Measurements from ENCODE around the gene TTC13. TPM values are rescaled to one million over a fixed set of nuclear protein-coding genes. Genes with fewer than 3 reads are reported as not detected.

Gene TTC13
- polyA plus RNA-seq, 1 of the 3 experiments (the other 2 are of a cell fraction): 5.5 TPM

DNA sequence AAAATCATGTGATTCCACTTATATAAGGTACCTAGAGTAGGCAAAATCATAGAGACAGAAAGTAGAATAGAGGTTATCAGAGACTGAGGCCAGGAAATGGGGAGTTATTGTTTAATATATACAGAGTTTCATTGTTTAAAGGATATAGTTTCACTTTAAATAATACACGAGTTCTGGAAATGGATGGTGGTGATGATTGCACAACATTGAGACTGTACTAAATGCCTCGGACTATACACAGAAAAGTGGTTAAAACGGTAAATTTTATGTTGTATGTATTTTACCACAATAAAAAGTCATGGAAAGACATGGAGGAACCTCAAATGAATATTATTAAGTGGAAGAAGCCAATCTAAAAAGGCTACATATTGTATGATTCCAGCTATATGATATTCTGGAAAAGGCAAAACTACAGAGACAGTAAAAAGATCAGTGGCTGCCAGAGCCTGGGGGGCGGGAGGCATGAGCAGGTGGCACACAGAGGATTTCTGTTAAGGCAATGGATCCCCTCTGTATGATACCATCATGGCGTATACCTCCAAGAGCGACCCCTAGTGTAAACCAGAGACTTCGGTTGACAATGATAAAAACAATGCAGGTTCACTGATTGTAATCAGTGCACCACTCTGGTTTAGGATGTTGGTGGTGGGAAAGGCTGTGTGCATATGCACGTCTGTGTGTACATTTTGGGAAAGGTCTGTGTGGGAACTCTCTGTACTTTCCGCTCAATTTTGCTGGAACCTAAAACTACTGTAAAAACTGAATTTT is 117.9 kb downstream of the TTC13 start:
- Histone ChIP-seq H3F3A (replicated peaks; ENCODE audit: insufficient read depth) (no peaks in the 10 kb centered on the region), H3K4me1 (ENCODE audit: control insufficient read depth in 1 of 2, insufficient read depth in 2 of 2, low read depth in 1 of 2, low read length in 1 of 2) (peaks cover 5 to 12% of the 10 kb centered on the region in 2 experiments; a peak in 3 of 4 replicates), H3K9me3 (no peaks in the 10 kb centered on the region), H2AFZ (ENCODE audit: low read depth) (no peak overlapping the region), H3K9me2 (no peaks in the 10 kb centered on the region), H3K4me2 (no peak overlapping the region), H4K20me1 (ENCODE audit: insufficient read depth) (peaks cover 18% of the 10 kb centered on the region), H3K27ac (ENCODE audit: low read depth in 2 of 2, low read length in 1 of 2) (no peak overlapping the region), H3K27me3 (ENCODE audit: insufficient read depth) (no peaks in the 10 kb centered on the region), H3K9ac (no peak overlapping the region), H3K4me3 (ENCODE audit: low read depth in 2 of 2, low read length in 1 of 2) (no peak overlapping the region), H3K36me3 (replicated peaks in 1 of 2; ENCODE audit: control insufficient read depth in 1 of 2, insufficient read depth in 2 of 2, low read length in 1 of 2) (peaks cover 0 to 13% of the 10 kb centered on the region in 2 experiments), H3K79me2 (ENCODE audit: insufficient read depth) (peaks cover 83% of the 10 kb centered on the region)
- peak; percentile 29 for DNase-seq
- CTCF ChIA-PET: interaction anchor here (1.0 kb wide), 1 partner anchor 15 kb away, joined by 3 read pairs; no protein-coding TSS in a partner anchor
- POLR2A ChIA-PET: no interaction called here
- 88% methylated on average over 9 of the region's 9 CpGs for WGBS (ENCODE audit: low lambda C conversion rate)
- TF ChIP-seq, protein P1, sequence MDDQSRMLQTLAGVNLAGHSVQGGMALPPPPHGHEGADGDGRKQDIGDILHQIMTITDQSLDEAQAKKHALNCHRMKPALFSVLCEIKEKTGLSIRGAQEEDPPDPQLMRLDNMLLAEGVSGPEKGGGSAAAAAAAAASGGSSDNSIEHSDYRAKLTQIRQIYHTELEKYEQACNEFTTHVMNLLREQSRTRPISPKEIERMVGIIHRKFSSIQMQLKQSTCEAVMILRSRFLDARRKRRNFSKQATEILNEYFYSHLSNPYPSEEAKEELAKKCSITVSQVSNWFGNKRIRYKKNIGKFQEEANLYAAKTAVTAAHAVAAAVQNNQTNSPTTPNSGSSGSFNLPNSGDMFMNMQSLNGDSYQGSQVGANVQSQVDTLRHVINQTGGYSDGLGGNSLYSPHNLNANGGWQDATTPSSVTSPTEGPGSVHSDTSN (IDR thresholded peaks at IDR 0.05): no peak
- TF ChIP-seq FOXM1 (IDR thresholded peaks at IDR 0.05; ENCODE audit: low read depth) (no peak), YY1 (IDR thresholded peaks at IDR 0.05; ENCODE audit: low read depth) (no peak), SMC3 (IDR thresholded peaks at IDR 0.05; ENCODE audit: low read depth, low read length) (no peak), RCOR1 (IDR thresholded peaks at IDR 0.05; ENCODE audit: low read length) (no peak)
- TF ChIP-seq, protein P2, sequence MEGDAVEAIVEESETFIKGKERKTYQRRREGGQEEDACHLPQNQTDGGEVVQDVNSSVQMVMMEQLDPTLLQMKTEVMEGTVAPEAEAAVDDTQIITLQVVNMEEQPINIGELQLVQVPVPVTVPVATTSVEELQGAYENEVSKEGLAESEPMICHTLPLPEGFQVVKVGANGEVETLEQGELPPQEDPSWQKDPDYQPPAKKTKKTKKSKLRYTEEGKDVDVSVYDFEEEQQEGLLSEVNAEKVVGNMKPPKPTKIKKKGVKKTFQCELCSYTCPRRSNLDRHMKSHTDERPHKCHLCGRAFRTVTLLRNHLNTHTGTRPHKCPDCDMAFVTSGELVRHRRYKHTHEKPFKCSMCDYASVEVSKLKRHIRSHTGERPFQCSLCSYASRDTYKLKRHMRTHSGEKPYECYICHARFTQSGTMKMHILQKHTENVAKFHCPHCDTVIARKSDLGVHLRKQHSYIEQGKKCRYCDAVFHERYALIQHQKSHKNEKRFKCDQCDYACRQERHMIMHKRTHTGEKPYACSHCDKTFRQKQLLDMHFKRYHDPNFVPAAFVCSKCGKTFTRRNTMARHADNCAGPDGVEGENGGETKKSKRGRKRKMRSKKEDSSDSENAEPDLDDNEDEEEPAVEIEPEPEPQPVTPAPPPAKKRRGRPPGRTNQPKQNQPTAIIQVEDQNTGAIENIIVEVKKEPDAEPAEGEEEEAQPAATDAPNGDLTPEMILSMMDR (IDR thresholded peaks at IDR 0.05): peak; percentile 16; the same call in 1 of the 2 replicates

DNA sequence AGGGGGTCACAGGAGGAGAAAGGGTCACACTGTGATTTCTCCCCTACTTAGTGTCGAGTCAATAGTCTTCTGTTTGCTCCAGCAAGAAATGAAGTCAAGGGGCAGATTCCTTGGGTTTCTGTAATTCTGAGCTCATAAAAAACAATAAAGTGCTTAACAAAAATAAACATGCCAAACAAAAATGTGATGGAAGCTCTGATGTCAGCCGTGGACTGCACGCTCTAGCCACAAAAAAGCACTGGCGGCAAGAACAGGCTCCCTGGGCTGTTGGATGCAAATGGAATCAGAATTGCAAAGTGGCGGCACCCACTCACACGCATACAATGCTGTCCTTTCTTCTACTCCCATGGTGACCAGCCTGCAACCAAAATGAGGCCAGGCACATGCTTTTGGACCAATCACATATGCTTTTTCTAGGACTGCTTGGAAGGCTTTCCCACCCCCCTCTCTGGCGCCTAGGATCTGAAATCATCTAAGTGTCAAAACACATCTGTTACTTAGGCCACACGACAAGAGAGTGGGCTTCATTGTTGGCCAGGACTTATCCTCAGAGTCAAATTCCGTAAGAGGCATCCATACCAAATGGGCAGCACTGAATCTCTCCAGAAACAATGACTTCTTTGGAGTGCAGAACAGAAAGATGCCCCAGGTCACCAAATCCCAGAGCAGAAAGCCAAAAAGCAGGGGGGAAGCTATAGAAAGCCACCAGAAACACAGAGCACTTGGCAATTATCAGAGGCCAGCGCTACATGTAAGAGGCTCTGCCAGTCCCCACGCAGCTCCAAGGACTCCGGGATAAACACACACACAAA is 119.5 kb downstream of the TTC13 start:
- H3K4me2 ChIP-seq: no peak overlapping the region
- H3K9ac ChIP-seq: no peak overlapping the region
- H3K4me3 ChIP-seq (ENCODE audit: low read depth in 2 of 2, low read length in 1 of 2): no peak overlapping the region
- peaks cover 5 to 15% of the 10 kb centered on the region in 2 experiments; a peak in 3 of 4 replicates for H3K4me1 ChIP-seq (ENCODE audit: control insufficient read depth in 1 of 2, insufficient read depth in 2 of 2, low read depth in 1 of 2, low read length in 1 of 2)
- TF ChIP-seq GABPA (IDR thresholded peaks at IDR 0.05; ENCODE audit: low read depth) (no peak), EP300 (IDR thresholded peaks at IDR 0.05; ENCODE audit: borderline replicate concordance in 1 of 2, low read depth in 1 of 2, low read length in 1 of 2) (no peak)
- TF ChIP-seq, protein P3, sequence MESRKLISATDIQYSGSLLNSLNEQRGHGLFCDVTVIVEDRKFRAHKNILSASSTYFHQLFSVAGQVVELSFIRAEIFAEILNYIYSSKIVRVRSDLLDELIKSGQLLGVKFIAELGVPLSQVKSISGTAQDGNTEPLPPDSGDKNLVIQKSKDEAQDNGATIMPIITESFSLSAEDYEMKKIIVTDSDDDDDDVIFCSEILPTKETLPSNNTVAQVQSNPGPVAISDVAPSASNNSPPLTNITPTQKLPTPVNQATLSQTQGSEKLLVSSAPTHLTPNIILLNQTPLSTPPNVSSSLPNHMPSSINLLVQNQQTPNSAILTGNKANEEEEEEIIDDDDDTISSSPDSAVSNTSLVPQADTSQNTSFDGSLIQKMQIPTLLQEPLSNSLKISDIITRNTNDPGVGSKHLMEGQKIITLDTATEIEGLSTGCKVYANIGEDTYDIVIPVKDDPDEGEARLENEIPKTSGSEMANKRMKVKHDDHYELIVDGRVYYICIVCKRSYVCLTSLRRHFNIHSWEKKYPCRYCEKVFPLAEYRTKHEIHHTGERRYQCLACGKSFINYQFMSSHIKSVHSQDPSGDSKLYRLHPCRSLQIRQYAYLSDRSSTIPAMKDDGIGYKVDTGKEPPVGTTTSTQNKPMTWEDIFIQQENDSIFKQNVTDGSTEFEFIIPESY (IDR thresholded peaks at IDR 0.05; ENCODE audit: borderline replicate concordance, low read depth): no peak
- no peak for DNase-seq
- CTCF ChIA-PET: interaction anchor here (1.7 to 1.9 kb wide), 3 partner anchors 9 to 352 kb away, joined by 5 to 7 read pairs (median 5); partner anchors contain the start of gene C1orf198
- POLR2A ChIA-PET: no interaction called here
- no peaks in the 10 kb centered on the region for H3K27me3 ChIP-seq (ENCODE audit: insufficient read depth)
- no peaks in the 10 kb centered on the region for H3F3A ChIP-seq (replicated peaks; ENCODE audit: insufficient read depth)
- H2AFZ ChIP-seq (ENCODE audit: low read depth): no peak overlapping the region
- H3K9me2 ChIP-seq: no peaks in the 10 kb centered on the region
- no peaks in the 10 kb centered on the region for H3K9me3 ChIP-seq
- peaks cover 10% of the 10 kb centered on the region for H4K20me1 ChIP-seq (ENCODE audit: insufficient read depth)
- H3K36me3 ChIP-seq (replicated peaks in 1 of 2; ENCODE audit: control insufficient read depth in 1 of 2, insufficient read depth in 2 of 2, low read length in 1 of 2): peaks cover 3 to 12% of the 10 kb centered on the region in 2 experiments
- 89% methylated on average over 12 of the region's 12 CpGs for WGBS (ENCODE audit: low lambda C conversion rate)
- no peak overlapping the region for H3K27ac ChIP-seq (ENCODE audit: low read depth in 2 of 2, low read length in 1 of 2)
- H3K79me2 ChIP-seq (ENCODE audit: insufficient read depth): peaks cover 72% of the 10 kb centered on the region

All from SK-N-SH (cell line).